DND-41 (cell line): ENCODE results near the gene SOX5.

ENCODE experiments used
- ATAC-seq: fragments of 200-7000 bp; cut with Tn5 transposase; 3 replicates; pipeline ENCODE4 v1.9.1; 2021; ENCODE audit warnings: low read depth; ENCODE audit not compliant: insufficient read depth
- DNase-seq: peaks from one replicate; pipeline ENCODE4 v3.0.0-alpha.2; 2020
- H2AFZ ChIP-seq: 2 replicates; pipeline ENCODE4 v1.6.0; 2012; ENCODE audit warnings: low read depth, low read length
- H3K27ac ChIP-seq: 2 replicates; pipeline ENCODE4 v1.5.1; 2012; ENCODE audit warnings: low read length, inconsistent platforms
- H3K27me3 ChIP-seq: fragments of 200-600 bp; sonication (generic); 2 replicates; pipeline ENCODE4 v1.6.0; 2012; ENCODE audit warnings: low read length, mild to moderate bottlenecking, inconsistent platforms; ENCODE audit not compliant: insufficient read depth, poor library complexity
- H3K36me3 ChIP-seq: 2 replicates; pipeline ENCODE4 v1.5.1; 2012; ENCODE audit warnings: low read length, inconsistent platforms; ENCODE audit not compliant: insufficient read depth
- H3K4me1 ChIP-seq: 2 replicates; pipeline ENCODE4 v1.5.1; 2012; ENCODE audit warnings: mild to moderate bottlenecking, low read length; ENCODE audit not compliant: insufficient read depth
- H3K4me2 ChIP-seq: 2 replicates; pipeline ENCODE4 v1.6.0; 2012; ENCODE audit warnings: mild to moderate bottlenecking, moderate library complexity, low read length, inconsistent platforms; ENCODE audit not compliant: insufficient read depth
- H3K4me3 ChIP-seq, 2 experiments: fragments of 200-600 bp in 1 of 2; shearing (Covaris generic) in 1 of 2; 2 replicates each; pipeline ENCODE4 v1.5.1; 2012 to 2016; ENCODE audit warnings: inconsistent platforms in 2 of 2, low read length in 2 of 2, mild to moderate bottlenecking in 2 of 2, low read depth in 1 of 2, moderate library complexity in 1 of 2
- H3K79me2 ChIP-seq: 2 replicates; pipeline ENCODE4 v1.6.0; 2012; ENCODE audit warnings: low read length, inconsistent platforms; ENCODE audit not compliant: insufficient read depth
- H3K9ac ChIP-seq: 2 replicates; pipeline ENCODE4 v1.6.0; 2012; ENCODE audit warnings: low read depth, mild to moderate bottlenecking, inconsistent platforms, low read length, moderate library complexity
- H3K9me3 ChIP-seq: 2 replicates; pipeline ENCODE4 v1.5.1; 2012; ENCODE audit warnings: low read length, moderate library complexity, mild to moderate bottlenecking, inconsistent platforms; ENCODE audit not compliant: insufficient read depth, severe bottlenecking
- H4K20me1 ChIP-seq: 2 replicates; pipeline ENCODE4 v1.6.0; 2012; ENCODE audit warnings: low read length; ENCODE audit not compliant: insufficient read depth
- EZH2 ChIP-seq: IDR thresholded peaks from 3 replicates; pipeline ENCODE4 v1.6.1; 2012; ENCODE audit warnings: borderline replicate concordance, low read depth, mild to moderate bottlenecking, moderate library complexity, low read length, inconsistent platforms; ENCODE audit not compliant: severe bottlenecking
- TF ChIP-seq, protein P1 (sequence below): IDR thresholded peaks from 2 replicates; pipeline ENCODE4 v1.5.1; 2012; ENCODE audit warnings: borderline replicate concordance, low read length, moderate library complexity, mild to moderate bottlenecking; ENCODE audit not compliant: poor library complexity, severe bottlenecking; ENCODE audit errors: extremely low read depth

The SOX5 gene

DNA sequence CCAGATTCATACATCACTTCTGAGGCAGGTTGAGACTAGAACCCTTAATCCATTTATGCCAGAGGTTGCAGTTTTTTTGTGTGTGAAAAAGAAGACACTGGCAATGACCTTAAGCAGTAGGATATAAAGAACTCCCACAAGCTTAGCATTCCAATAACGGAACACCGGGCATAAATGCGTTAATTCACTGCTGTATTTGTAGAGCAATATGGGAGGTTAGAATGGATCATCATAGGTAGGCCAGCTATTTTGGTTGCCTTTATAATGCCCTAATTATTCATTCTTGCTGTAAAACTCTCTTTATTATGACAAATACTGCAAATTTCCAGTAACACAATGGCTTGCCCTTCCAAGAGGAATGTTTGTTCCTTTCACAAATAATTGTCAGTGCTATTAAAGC lies 322.7 kb downstream of the SOX5 start:
- Histone ChIP-seq H3K4me2 (no peak overlapping the region), H3K27me3 (no peaks in the 10 kb centered on the region), H3K27ac (no peak overlapping the region), H3K79me2 (no peaks in the 10 kb centered on the region), H3K9ac (no peak overlapping the region), H3K4me3 (no peak overlapping the region), H3K4me1 (no peaks in the 10 kb centered on the region), H4K20me1 (no peaks in the 10 kb centered on the region), H3K36me3 (no peaks in the 10 kb centered on the region), H2AFZ (no peak overlapping the region), H3K9me3 (no peaks in the 10 kb centered on the region)
- ATAC-seq, result no peak
- TF ChIP-seq, protein P1, sequence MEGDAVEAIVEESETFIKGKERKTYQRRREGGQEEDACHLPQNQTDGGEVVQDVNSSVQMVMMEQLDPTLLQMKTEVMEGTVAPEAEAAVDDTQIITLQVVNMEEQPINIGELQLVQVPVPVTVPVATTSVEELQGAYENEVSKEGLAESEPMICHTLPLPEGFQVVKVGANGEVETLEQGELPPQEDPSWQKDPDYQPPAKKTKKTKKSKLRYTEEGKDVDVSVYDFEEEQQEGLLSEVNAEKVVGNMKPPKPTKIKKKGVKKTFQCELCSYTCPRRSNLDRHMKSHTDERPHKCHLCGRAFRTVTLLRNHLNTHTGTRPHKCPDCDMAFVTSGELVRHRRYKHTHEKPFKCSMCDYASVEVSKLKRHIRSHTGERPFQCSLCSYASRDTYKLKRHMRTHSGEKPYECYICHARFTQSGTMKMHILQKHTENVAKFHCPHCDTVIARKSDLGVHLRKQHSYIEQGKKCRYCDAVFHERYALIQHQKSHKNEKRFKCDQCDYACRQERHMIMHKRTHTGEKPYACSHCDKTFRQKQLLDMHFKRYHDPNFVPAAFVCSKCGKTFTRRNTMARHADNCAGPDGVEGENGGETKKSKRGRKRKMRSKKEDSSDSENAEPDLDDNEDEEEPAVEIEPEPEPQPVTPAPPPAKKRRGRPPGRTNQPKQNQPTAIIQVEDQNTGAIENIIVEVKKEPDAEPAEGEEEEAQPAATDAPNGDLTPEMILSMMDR, result no peak
- TF ChIP-seq EZH2, result no peak
- DNase-seq, result no peak

DNA sequence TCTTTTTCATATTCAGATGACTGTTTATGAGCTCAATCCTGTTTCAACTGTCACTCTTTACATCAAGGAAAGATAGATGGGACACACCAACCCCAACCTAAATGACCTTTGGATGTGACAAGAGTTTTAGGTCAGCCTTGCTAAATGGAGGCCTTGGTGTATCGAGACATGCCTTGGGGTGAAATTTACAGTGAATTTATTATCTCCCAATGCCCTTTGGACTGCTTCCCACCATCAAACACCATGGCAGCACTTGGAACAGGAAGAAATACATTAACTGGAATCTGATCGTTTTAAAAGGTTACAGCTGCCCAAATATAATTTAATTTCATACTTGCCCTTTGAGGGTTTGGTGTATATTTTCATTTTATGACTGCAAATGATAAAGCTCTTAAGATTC lies 327.6 kb downstream of the SOX5 start:
- ATAC-seq (no peak), DNase-seq (no peak)

DNA sequence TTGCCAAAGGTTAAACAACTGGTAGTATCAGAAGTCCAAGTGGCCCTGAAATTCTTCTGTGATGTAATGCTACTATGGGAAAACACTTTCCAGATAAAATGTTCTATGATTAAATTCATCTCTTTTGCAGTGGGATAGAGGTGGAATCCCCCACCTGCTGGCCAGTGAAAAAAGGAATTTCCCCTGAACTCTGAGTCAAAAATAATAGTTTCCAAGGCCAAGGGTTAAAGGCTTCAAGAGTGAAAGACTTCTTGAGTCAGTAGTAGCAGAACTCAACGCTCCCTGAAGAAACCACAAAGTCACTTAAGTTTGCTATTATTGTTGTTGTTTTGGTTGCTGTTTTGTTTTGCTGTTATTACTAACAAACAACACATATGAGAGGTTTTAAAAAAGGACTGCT lies 330.8 kb downstream of the SOX5 start:
- H2AFZ ChIP-seq, result no peak overlapping the region
- H3K9ac ChIP-seq, result no peak overlapping the region
- no peak for ATAC-seq

More for the DNA sequence above, 327.6 kb downstream of the SOX5 start:
- H3K36me3 ChIP-seq, result no peaks in the 10 kb centered on the region
- H3K27ac ChIP-seq, result no peak overlapping the region
- H3K4me3 ChIP-seq, result no peak overlapping the region
- H3K9ac ChIP-seq, result no peak overlapping the region
- H3K27me3 ChIP-seq, result no peaks in the 10 kb centered on the region
- H3K4me1 ChIP-seq, result no peaks in the 10 kb centered on the region
- no peaks in the 10 kb centered on the region for H4K20me1 ChIP-seq
- H3K9me3 ChIP-seq, result no peaks in the 10 kb centered on the region
- H3K4me2 ChIP-seq, result no peak overlapping the region
- no peak overlapping the region for H2AFZ ChIP-seq
- TF ChIP-seq, protein P1, result no peak
- TF ChIP-seq EZH2, result no peak
- H3K79me2 ChIP-seq, result no peaks in the 10 kb centered on the region

More for the DNA sequence above, 330.8 kb downstream of the SOX5 start:
- Histone ChIP-seq H3K27me3 (no peaks in the 10 kb centered on the region), H3K36me3 (no peaks in the 10 kb centered on the region), H3K79me2 (no peaks in the 10 kb centered on the region), H3K9me3 (no peaks in the 10 kb centered on the region), H3K27ac (no peak overlapping the region), H3K4me3 (no peak overlapping the region), H3K4me2 (no peak overlapping the region), H4K20me1 (no peaks in the 10 kb centered on the region), H3K4me1 (no peaks in the 10 kb centered on the region)
- DNase-seq, result no peak
- TF ChIP-seq EZH2, result no peak
- TF ChIP-seq, protein P1, result no peak
